Dermis lymphatic vessel endothelial cell (primary cell): ENCODE results near the gene CHL1. TPM values are rescaled to one million over a fixed set of nuclear protein-coding genes. Genes with fewer than 3 reads are reported as not detected.

Source experiments
- total RNA-seq: library from RNA; depleted of rRNA; stranded (reverse); fragments of >200 nt; gene quantifications from 2 replicates; pipeline ENCODE4 v1.2.1, GENCODE V29; 2014

The CHL1 gene, protein sequence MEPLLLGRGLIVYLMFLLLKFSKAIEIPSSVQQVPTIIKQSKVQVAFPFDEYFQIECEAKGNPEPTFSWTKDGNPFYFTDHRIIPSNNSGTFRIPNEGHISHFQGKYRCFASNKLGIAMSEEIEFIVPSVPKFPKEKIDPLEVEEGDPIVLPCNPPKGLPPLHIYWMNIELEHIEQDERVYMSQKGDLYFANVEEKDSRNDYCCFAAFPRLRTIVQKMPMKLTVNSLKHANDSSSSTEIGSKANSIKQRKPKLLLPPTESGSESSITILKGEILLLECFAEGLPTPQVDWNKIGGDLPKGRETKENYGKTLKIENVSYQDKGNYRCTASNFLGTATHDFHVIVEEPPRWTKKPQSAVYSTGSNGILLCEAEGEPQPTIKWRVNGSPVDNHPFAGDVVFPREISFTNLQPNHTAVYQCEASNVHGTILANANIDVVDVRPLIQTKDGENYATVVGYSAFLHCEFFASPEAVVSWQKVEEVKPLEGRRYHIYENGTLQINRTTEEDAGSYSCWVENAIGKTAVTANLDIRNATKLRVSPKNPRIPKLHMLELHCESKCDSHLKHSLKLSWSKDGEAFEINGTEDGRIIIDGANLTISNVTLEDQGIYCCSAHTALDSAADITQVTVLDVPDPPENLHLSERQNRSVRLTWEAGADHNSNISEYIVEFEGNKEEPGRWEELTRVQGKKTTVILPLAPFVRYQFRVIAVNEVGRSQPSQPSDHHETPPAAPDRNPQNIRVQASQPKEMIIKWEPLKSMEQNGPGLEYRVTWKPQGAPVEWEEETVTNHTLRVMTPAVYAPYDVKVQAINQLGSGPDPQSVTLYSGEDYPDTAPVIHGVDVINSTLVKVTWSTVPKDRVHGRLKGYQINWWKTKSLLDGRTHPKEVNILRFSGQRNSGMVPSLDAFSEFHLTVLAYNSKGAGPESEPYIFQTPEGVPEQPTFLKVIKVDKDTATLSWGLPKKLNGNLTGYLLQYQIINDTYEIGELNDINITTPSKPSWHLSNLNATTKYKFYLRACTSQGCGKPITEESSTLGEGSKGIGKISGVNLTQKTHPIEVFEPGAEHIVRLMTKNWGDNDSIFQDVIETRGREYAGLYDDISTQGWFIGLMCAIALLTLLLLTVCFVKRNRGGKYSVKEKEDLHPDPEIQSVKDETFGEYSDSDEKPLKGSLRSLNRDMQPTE (N-terminal part only)
- total RNA-seq, result not detected in 2 replicates

DNA sequence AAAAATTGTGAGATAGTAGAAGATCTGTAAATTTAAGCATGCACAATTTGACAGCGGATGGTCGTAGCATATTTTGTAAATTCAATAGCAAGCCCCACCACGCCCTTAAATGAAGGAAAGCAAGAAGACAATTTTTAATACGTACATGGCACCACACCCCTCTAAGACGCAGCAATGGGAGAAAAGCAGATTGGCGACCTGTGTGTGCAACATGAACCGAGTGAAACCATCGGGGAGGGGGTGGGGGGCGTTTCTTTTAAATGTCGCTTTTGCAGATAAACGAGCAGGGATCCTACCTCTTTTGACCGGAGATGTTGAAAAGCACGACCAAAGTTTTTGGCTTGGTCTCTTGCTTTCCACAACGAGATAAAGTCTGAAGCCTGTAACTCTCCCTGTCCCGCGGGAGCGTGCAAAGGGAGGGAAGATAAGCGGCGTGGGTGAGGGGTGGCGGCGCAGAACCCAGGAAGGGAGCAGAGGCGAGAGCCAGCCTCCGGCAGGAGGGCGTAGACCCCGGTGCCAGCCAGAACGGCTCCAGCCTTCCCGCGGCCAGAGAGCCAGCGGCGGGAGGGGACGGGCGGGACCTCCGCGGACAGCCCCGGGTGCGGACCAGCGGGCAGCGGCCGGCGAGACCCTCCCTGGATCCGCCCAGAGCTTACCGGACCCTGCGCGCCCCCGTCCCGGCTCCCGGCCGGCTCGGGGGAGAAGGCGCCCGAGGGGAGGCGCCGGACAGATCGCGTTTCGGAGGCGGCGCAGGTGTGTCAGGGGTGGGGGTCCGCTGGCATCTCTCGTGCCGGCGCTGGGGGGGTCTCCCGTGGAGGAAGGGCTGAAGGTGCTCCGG is at the start of gene CHL1:
CHL1 (plus strand) TSS at position 453 of the 838 bp plus-strand sequence. CDS start 123,014 bp downstream, outside the sequence.

